Measurements from ENCODE around the gene ILDR1.

DNA sequence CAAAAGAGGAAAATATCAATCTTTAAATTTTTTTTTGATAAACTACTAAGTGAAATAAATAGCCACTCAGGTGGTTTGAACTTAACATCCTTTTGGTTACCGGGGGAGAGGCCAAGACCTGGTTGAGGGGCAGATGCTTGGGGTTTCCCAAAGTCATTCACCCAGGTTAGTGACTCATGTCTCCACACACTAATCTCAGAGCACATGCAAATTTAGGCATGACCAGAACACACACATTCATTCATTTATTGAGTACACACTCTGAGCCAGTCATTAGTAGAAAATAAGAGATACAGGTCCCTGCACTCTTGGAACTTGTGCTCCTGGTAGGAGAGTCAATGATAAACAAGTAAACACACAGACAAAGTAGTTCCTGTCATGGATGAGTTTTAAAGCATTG, 7.3 kb downstream of the ILDR1 start:
- TF ChIP-seq, protein P1, sequence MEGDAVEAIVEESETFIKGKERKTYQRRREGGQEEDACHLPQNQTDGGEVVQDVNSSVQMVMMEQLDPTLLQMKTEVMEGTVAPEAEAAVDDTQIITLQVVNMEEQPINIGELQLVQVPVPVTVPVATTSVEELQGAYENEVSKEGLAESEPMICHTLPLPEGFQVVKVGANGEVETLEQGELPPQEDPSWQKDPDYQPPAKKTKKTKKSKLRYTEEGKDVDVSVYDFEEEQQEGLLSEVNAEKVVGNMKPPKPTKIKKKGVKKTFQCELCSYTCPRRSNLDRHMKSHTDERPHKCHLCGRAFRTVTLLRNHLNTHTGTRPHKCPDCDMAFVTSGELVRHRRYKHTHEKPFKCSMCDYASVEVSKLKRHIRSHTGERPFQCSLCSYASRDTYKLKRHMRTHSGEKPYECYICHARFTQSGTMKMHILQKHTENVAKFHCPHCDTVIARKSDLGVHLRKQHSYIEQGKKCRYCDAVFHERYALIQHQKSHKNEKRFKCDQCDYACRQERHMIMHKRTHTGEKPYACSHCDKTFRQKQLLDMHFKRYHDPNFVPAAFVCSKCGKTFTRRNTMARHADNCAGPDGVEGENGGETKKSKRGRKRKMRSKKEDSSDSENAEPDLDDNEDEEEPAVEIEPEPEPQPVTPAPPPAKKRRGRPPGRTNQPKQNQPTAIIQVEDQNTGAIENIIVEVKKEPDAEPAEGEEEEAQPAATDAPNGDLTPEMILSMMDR (IDR thresholded peaks at IDR 0.05): no peak
- no peak for TF ChIP-seq EP300 (IDR thresholded peaks at IDR 0.05)
- no peak for TF ChIP-seq POLR2AphosphoS5 (IDR thresholded peaks at IDR 0.05)
- TF ChIP-seq POLR2A (IDR thresholded peaks at IDR 0.05): no peak

Data from suprapubic skin (tissue), 4 donors.